ENCODE measurements around the gene RBM15B.
"Not testable (repeated sequence)": the region's sequence is repeated elsewhere in the genome, so short reads cannot be mapped to it uniquely, and the experiment has no call there.

RBM15B gene, protein sequence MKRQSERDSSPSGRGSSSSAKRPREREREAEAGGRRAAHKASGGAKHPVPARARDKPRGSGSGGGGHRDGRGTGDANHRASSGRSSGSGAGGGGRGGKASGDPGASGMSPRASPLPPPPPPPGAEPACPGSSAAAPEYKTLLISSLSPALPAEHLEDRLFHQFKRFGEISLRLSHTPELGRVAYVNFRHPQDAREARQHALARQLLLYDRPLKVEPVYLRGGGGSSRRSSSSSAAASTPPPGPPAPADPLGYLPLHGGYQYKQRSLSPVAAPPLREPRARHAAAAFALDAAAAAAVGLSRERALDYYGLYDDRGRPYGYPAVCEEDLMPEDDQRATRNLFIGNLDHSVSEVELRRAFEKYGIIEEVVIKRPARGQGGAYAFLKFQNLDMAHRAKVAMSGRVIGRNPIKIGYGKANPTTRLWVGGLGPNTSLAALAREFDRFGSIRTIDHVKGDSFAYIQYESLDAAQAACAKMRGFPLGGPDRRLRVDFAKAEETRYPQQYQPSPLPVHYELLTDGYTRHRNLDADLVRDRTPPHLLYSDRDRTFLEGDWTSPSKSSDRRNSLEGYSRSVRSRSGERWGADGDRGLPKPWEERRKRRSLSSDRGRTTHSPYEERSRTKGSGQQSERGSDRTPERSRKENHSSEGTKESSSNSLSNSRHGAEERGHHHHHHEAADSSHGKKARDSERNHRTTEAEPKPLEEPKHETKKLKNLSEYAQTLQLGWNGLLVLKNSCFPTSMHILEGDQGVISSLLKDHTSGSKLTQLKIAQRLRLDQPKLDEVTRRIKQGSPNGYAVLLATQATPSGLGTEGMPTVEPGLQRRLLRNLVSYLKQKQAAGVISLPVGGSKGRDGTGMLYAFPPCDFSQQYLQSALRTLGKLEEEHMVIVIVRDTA

DNA sequence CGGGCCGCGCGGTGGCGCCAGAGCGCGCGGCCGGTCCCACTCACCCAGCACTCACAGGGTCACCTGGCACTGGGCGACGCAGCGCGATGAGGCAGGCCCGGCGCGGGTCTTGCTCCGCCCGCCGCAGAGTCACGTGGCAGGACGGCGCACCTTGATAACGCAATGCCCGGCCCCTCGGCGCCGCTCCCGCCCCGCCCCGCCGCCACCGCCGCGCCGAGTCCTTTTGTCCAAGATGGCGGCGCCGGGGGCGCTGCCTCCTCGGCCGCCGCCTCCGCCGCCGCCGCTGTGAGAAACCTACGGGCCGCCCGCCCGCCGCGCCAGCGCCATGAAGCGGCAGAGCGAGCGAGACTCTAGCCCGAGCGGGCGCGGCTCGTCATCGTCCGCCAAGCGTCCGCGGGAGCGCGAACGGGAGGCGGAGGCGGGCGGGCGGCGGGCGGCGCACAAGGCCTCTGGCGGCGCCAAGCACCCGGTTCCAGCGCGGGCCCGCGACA is at the start of gene RBM15B:
RBM15B (plus strand) TSS at position 211 of the 491 bp plus-strand sequence; CDS start at position 326, 115 bp downstream.
- peak; percentile 9 for DNase-seq

DNA sequence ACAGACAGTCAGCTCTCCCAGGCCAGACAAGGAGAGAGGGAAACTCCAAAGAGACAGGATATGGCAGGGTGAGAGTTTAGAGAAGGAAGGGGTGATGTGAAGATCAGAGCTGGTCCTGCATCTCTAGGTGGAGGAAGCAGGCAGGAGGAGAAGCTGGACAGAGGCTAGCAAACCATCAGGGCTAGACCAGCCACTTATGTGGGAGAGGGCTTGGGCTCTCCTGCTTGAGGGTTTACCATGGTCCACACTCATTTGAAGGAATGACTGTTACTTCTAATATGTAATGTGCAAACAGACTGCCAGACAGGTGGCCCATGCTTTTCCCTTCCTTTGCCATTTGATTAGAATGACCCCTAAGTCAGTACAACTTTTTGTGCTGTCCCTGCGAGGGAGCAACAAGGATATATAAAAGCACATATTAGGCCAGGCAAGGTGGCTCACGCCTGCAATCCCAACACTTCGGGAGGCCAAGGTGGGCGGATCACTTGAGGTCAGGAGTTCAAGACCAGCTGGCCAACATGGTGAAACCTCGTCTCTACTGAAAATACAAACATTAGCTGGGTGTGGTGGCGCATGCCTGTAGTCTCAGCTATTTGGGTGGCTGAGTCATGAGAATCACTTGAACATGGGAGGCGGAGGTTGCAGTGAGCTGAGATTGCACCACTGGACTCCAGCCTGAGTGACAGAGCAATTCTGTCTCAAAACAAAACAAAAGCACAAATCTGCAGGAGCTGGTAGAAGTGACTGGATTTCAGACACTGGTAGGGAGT is 47.0 kb upstream of the RBM15B start:
- DNase-seq, result no peak

DNA sequence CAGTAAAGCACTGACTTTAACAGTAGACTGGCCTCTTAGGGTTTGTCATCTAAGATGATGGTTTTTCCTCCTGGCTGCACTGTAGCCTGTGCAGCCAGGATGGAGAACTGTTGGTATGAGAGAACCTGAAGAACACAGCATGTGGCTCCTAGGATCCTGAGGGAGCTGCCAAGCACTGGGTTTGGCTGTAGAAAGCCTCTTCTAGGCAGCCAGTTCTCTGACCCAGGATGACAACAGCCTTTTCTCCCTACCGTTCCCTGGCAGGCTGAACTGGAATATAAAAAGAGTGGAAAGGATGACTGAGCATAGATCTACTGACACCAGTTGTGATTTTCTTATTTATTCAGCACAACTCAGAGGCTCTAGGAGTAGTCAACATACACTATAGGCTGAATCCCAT is 40.3 kb upstream of the RBM15B start:
- no peak for DNase-seq

DNA sequence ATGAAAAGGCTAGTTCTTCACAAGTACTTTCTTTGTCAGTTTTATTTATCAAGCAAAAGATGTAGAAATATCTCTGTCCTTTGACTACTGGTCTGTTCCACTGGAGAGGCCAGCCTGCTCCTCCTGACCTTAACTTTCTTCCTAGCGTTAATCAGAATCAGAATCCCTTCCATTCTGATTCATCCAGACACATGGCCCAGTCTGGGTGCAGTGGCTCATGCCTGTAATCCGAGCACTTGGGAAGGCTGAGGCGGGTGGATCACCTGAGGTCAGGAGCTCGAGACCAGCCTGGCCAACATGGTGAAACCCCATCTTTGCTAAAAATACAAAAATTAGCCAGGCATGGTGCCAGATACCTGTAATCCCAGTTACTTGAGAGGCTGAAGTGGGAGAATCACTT is 38.0 kb upstream of the RBM15B start:
- no peak for DNase-seq

DNA sequence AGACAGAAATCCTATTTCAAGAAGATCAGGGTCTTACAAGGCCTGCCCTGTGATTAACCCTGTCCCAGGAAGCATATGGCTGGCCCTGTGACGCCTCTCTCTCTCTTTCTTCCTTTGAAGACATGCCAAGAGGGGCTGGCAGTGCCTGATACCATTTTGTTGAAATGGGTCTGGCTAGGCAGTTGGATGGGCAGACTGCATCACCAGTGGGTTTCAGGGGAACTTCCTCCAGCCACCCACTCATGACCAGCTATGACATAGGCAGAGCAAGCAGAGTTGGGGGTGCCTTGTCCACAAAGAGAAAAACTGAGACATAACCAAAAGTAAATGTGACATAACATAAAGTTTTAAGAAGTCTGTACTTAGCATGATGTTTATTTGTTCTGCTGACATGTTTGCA is 37.4 kb upstream of the RBM15B start:
- no peak for DNase-seq

DNA sequence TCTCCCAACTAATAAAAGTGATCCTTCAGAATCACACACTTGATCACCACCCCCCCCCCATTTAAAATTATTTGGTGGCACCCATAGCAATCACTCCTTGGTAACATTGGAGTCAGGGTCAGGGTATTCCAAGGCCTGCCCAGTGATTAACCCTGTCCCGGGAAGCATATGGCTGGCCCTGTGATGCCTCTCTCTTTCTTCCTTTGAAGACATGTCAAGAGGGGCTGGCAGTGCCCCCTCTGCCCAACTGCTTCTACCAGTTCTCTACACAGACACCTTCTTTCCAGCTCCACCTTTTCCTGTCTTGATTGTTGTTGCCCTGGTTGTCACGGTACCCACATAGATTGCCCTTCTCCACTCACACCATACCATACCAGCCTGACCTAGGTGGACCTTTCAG is 36.9 kb upstream of the RBM15B start:
- DNase-seq, result no peak

DNA sequence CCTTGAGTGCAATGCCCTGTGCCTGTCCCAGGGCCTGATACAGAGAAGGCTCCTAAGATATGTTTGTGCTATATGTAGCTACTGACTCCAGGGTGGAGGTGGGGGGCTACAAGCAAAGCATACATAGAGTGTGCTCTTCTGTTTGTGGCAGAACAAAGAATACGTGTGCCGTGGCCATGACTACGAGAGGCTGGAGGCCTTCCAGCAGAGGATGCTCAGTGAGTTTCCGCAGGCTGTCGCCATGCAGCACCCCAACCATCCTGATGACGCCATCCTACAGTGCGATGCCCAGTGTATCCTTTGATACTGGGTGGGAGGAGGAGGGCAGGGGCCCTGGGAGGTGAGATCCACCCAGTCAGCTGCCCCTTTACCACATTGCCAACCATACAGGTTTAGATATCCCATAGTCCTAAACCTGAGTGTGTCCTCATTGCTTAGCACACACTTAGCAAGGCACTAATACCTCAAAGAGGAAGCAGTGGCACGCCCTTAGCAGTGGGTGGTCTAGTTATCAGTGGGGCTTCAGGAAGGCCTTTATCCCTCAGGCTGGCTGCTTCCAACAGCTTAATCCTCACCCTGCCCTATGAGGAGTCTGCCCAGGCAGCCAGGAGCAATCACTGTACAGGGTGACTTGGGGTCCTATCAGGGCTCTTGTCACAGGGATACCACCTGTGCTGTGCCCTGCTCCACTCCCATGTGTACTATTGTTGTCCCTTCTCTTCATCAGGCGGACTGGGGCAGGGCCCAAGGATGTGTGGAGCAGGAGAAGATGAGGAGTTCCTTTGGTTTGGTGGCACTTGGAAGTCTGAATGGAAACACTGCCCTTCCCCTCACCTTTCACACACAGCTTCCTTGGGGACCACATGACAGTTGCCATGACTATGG is 36.1 kb upstream of the RBM15B start:
- DNase-seq, result no peak

DNA sequence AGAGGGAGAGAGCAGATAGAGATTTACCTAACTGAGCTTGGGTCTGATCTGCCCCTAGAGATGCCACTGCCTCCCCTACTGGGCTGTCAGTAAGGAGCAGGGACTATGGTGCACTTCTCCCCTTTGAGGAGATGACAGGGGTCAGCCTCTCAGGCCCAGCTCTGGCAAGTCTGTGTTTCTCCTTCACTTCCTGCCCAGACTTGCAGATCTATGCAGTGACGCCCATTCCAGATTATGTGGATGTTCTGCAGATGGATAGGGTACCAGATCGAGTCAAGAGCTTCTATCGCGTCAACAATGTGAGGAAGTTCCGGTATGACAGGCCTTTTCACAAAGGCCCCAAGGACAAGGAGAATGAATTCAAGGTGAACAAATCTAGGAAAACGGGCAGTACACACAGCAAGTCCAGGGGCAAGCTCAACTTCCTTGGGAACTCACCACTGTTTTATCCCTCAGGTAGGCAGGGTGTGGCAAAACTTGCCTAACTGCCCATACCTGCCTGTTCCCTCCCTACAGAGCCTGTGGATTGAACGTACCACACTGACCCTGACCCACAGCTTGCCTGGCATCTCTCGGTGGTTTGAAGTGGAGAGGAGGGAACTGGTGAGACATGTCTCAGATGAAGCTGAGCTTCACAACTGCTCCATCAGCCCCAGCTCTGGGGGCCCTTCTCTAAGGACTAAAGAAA is 35.0 kb upstream of the RBM15B start:
- DNase-seq, result no peak

DNA sequence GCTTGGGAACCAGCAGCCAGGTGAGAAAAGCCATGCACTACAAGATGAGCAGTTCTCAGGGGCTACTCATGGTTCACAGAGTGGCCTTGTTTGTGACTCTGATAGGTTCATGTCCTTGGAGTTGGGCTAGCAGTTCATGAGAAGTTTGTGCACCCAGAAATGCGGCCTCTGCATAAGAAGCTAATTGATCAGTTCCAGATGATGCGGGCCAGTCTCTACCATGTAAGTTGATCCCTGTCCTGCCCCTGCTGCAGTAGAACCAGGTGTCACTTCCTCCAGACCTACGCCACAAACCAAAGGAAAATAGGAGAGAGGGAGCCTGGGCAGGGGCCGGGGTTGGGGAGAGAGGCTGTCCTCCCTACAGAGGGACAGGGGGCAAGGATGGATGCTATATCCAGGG is 33.2 kb upstream of the RBM15B start:
- DNase-seq, result no peak

DNA sequence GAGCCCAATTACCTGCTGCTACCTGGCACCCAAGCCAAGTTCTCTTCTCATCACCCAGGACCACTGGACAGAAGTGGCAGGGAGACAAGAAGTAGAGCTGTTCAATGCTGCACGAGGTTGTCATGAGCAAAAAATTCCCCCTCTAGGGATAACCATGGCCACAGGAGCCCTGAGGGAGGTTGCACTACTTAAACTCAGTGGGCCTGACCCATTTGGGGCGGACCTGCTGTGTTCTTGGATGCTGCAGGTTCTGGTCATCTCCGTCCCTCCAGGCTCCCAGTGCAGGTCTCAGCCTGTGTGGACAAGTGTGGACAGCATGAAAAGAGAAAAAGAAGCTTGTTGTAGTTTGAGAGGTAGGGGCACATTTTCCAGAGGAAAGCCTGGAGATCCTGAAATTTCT is 32.1 kb upstream of the RBM15B start:
- no peak for DNase-seq

DNA sequence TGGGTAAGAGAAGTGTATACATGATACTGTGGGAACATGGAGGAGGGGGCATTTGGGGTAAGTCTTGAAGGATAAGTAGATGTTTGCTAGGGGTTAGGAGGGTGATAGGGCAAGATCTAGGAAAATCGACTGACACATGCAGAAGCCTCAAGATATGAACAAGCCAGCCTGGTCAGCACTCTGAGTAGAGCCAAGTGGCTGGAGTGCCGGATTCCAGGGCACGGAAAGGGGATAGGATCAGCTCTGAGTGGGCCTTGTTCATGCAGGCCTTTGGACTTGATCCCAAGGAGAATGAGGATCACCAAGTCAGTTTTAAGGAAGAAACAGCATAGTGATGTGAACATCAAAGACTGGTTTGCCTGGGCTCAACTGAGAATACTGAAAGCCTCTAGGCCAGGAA is 30.3 kb upstream of the RBM15B start:
- DNase-seq, result no peak

DNA sequence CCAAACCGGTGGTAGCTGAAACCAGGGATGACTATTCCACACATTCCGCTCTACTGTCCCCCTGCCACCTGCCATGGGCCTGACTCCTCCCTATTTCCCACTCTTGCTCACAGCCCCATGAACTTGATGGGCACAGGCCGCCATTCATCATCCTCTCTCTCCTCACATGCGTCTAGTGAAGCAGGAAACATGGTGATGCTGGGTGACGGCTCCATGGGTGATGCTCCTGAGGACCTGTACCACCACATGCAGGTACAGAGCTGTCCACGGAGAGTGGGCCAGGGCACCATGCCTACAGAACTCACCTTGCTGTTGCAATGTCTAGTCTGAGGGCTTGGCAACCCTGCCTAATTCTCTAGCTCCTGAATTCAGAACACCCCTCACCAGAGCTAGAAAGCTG is 29.3 kb upstream of the RBM15B start:
- no peak for DNase-seq

DNA sequence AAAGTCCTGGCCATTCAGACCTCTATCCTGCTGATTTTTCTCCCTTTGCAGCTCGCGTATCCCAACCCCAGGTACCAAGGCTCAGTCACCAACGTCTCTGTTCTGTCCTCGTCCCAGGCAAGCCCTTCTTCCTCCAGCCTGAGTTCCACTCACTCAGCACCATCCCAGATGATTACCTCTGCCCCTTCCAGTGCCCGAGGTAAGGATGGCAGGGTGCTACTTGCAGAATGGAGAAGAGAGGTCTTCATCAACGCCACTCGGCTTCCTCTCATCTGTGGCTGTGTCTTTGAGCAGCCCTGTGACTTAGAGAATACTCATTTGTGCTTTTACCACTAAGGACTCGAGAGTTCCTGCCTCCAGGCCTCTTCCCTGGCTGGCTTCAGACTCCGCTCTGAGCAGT is 28.6 kb upstream of the RBM15B start:
- DNase-seq, result no peak

DNA sequence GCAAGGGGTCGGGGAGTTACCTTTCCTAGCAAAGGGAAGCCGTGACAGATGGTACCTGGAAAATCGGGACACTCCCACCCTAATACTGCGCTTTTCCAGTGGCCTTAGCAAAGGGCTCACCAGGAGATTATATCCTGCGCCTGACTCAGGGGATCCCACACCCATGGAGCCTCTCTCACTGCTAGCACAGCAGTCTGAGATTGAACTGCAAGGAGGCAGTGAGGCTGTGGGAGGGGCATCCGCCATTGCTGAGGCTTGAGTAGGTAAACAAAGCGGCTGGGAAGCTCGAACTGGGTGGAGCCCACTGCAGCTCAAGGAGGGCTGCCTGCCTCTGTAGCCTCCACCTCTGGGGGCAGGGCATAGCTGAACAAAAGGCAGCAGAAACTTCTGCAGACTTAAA is 22.8 kb upstream of the RBM15B start:
- not testable (repeated sequence) for DNase-seq

DNA sequence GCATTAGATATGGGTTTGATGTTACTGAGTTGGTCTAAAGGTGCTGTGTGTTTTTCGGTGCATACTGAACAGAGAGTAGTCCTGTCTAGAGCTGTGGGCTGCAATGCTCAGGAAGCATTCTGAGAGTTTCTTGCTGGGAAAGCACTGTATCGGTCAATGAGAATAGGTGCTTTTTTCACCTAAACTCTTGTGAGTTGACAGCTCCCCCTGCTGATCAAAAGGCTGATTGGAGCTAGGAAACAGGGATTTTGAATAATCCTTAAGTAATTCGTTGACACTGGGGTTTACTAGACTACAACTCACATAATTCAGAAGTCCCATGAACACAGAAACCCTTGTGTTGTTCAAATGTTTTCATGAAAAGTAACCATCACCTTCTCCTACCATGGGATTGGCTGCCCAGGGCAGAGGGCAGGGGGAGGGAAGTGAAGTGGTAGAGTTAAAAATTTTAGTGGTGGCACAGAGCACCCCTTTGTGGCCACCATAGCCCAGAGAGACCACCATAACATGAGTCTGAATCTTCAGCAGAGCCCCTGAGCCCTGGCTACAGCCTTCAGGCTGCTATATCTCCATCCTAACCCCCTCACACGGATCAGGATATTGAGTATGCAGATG is 19.0 kb upstream of the RBM15B start:
- no peak for DNase-seq

DNA sequence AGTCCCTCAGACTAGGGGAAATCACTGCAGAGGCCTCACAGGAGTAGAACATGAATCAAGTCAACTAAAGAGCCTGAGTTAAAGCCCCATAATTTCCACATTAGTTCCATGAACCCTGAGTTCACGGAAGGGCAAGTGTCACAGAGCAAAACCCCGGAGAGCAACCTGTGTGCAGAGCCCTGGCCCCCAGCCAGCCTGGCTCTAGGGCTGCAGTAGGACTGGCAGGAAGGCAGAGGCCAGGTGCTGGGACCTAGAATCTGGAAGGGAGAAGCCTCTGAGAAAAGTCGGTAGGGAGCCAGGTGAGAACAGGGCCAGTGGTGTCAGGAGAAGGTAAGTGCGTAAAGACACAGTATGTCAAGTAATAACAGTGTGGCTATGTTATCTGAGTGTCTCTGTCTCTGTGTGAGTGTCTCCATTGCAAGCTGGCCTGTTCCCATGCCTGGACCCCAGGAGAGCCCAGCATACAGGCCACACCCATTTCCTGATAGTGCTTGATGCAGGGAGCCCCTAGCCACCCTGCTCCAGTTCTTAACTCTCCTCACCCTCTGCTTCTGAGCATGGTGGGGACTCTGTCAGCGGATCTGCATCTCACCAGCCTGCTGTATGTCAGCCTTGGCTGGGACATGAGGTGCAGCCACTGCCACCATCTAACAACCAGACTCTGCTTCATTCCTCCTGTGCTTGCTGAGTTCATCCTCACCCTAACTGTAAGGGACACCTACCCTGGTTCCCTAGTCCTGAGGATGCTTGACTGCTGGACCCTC is 17.2 kb upstream of the RBM15B start:
- DNase-seq, result no peak

DNA sequence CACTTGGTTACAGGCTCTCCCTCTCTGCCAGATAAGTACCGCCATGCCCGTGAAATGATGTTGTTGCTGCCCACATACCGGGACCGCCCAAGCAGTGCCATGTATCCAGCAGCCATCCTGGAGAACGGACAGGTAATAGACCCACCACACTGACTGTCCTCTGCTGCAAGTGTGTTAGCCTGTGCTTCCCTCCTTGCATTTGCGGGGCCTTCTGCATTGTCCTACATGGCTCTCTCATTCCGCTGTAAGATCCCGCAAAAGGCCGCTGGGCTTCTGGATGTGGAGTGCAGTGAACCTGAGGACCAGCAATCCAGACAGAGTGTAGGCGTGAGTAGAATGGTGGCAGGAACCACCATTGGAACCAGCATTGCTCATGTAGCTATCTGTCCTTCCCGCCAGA is 16.6 kb upstream of the RBM15B start:
- DNase-seq, result no peak

DNA sequence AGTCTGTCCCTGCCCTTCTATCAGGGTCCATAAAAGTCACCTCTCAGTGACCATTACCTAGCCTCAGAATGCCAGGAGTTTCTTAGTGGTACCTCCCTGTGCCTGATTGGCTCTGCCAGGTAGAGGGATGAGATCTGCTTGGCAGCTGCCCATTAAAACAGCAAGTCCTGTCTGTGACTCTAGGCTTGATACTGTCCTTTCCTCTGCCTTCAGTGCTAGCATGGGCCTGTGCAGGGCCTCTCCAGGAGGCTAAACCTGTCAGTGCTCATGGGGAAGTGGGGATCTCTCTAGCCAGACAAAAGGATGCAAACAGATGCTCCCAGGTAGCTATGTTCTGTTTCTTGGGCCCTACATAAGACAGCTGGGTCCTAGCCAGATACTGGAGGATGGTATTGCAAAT is 15.9 kb upstream of the RBM15B start:
- DNase-seq, result no peak

DNA sequence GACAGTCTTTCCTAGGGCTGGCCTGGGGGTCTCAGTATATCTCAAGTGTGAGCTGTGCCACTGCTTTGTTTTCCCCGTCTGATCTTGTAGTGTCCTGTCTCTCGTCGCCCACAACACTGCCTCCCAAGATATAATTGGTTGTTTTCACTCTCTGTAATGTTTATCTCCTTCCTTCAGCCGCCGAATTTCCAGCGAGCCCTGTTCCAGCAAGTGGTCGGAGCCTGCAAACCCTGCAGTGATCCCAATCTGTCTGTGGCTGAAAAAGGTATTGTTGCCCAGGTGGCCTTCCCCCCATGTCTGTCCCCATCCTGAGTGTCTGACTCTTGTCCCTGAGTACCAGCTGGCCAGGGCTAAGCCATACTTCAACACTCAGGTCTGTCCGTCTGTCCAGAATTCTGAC is 15.5 kb upstream of the RBM15B start:
- no peak for DNase-seq

DNA sequence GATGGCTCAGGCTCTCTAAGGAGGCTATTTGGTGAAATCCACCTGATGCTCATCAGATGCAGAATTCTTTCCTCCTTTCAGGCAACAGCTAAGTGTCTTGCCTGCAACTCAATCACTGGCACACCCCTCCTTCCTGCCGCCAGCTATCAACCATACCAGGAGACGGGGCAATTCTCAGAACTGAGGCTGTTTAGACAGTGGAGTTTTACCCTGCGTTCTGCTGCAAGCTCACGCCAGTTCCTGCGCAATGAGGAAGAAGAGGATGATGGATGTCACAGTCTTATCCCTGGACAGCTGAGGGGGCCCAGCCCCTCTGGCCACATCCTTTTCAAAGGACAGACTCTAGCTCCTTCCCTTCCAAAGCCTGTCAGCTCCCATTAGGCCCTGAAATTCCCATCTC is 13.0 kb upstream of the RBM15B start:
- DNase-seq, result no peak
